Upper lobe of left lung (tissue), 6 donors: ENCODE measurements around the gene TC2N. TPM values are rescaled to one million over a fixed set of nuclear protein-coding genes. Genes with fewer than 3 reads are reported as not detected.
A peak's percentile ranks its signal among the peaks of the same experiment; 100 is the strongest.

Experiments
- ATAC-seq, 2 donors: fragments of 200-7000 bp; cut with Tn5 transposase; one replicate each; pipeline ENCODE4 v1.9.1; 2022; ENCODE audit warnings: mild to moderate bottlenecking in 2 of 2, moderate library complexity in 2 of 2; ENCODE audit not compliant: low FRiP score in 2 of 2
- DNase-seq, 2 donors: peaks; one replicate each; pipeline ENCODE4 v3.0.0-alpha.2; 2019 to 2020
- H3K27ac ChIP-seq, 4 donors: fragments of 200-600 bp; sonication (generic); one replicate each; pipeline ENCODE4 v1.5.1; 2016 to 2019
- H3K27me3 ChIP-seq, 4 donors: fragments of 200-600 bp; sonication (generic); one replicate each; pipeline ENCODE4 v1.5.1; 2017 to 2019
- H3K36me3 ChIP-seq, 4 donors: fragments of 200-600 bp; sonication (generic); one replicate each; pipeline ENCODE4 v1.5.1; 2016 to 2019
- H3K4me1 ChIP-seq, 4 donors: fragments of 200-600 bp; sonication (generic); one replicate each; pipeline ENCODE4 v1.5.1; 2018 to 2019
- H3K4me3 ChIP-seq, 4 donors: fragments of 200-600 bp; sonication (generic); one replicate each; pipeline ENCODE4 v1.5.1; 2017 to 2019; ENCODE audit warnings: mild to moderate bottlenecking in 2 of 4, moderate library complexity in 1 of 4
- H3K9me3 ChIP-seq, 4 donors: fragments of 200-600 bp; sonication (generic); one replicate each; pipeline ENCODE4 v1.5.1; 2018 to 2019
- EP300 ChIP-seq, 4 donors: sonication (generic); formaldehyde crosslinking; IDR thresholded peaks; one replicate each; pipeline ENCODE4 v1.5.1; 2017; ENCODE audit warnings: antibody characterized with exemption in 4 of 4, control low read depth in 2 of 4
- POLR2A ChIP-seq, 4 donors: fragments of 450-650 bp; IDR thresholded peaks; one replicate each; pipeline ENCODE4 v1.5.1; 2016 to 2017; ENCODE audit warnings: antibody characterized with exemption in 4 of 4, mild to moderate bottlenecking in 2 of 4
- POLR2AphosphoS5 ChIP-seq, 2 donors: sonication (generic); formaldehyde crosslinking; IDR thresholded peaks; one replicate each; pipeline ENCODE4 v1.5.1; 2017; ENCODE audit warnings: antibody characterized with exemption in 2 of 2
- WGBS, 2 donors: methylation state at CpG; one replicate each; pipeline ENCODE4 v1.1.5; 2017 to 2018; 5-methylcytosine and 5-hydroxymethylcytosine counted together
- total RNA-seq, 6 donors: library from RNA; depleted of rRNA in 4 of 6; stranded (reverse); fragments of >200 nt in 4 of 6; gene quantifications; one replicate each; pipeline versions ENCODE4 v1.1.0 to v1.2.1, GENCODE V29; 2016 to 2021
- TF ChIP-seq, protein P1 (sequence below), 6 experiments: fragments of 450-650 bp in 4 of 6; fragments of 200-600 bp in 2 of 6; sonication (generic) in 2 of 6; IDR thresholded peaks; one replicate each; pipeline ENCODE4 v1.5.1; 2016 to 2019; ENCODE audit warnings: antibody characterized with exemption in 6 of 6
- donor health status: DM: no; HTN: no; CAD: no; lungs with moderate emphysema.
- donor health status: DM: no; HTN: yes; CAD: no; lungs with severe emphysema.

Gene TC2N
- total RNA-seq, 6 donors from 2014 or later: 21.0 to 121 (median 49.6) TPM

DNA sequence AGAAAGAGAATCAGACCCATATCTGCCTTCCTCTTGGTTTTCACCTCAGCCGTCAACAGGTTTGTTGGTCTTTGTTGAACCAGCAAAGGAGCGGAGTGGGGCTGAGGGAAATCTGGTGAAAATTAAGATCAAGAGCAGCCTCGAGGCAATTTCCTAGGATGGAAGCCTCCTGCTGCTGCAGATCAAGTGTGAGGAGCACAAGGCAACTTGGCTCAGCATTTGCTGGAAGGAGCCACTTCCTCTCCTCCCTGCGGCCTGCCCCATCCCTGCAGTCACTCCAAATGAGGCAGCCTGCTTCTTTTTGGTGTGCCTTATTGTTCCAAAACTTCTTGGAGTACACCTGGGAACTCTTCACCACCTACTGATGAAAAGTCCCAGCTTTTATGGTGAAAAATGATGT, 4.9 kb downstream of the TC2N start:
- TF ChIP-seq EP300 (IDR thresholded peaks at IDR 0.05): no peak
- TF ChIP-seq POLR2A (IDR thresholded peaks at IDR 0.05): no peak
- TF ChIP-seq, protein P1, sequence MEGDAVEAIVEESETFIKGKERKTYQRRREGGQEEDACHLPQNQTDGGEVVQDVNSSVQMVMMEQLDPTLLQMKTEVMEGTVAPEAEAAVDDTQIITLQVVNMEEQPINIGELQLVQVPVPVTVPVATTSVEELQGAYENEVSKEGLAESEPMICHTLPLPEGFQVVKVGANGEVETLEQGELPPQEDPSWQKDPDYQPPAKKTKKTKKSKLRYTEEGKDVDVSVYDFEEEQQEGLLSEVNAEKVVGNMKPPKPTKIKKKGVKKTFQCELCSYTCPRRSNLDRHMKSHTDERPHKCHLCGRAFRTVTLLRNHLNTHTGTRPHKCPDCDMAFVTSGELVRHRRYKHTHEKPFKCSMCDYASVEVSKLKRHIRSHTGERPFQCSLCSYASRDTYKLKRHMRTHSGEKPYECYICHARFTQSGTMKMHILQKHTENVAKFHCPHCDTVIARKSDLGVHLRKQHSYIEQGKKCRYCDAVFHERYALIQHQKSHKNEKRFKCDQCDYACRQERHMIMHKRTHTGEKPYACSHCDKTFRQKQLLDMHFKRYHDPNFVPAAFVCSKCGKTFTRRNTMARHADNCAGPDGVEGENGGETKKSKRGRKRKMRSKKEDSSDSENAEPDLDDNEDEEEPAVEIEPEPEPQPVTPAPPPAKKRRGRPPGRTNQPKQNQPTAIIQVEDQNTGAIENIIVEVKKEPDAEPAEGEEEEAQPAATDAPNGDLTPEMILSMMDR (IDR thresholded peaks at IDR 0.05): no peak
- TF ChIP-seq POLR2AphosphoS5 (IDR thresholded peaks at IDR 0.05): no peak
- DNase-seq: no peak
- peaks cover 0 to 23% (median 11%) of the 10 kb centered on the region in 4 donors for H3K4me1 ChIP-seq
- H3K36me3 ChIP-seq: no peaks in the 10 kb centered on the region
- ATAC-seq: no peak
- H3K9me3 ChIP-seq: no peaks in the 10 kb centered on the region
- no peak overlapping the region for H3K27ac ChIP-seq
- WGBS, 2 donors: 77 to 80% methylated on average over 4 of the region's 4 CpGs
- H3K4me3 ChIP-seq: no peak overlapping the region
- no peaks in the 10 kb centered on the region for H3K27me3 ChIP-seq

DNA sequence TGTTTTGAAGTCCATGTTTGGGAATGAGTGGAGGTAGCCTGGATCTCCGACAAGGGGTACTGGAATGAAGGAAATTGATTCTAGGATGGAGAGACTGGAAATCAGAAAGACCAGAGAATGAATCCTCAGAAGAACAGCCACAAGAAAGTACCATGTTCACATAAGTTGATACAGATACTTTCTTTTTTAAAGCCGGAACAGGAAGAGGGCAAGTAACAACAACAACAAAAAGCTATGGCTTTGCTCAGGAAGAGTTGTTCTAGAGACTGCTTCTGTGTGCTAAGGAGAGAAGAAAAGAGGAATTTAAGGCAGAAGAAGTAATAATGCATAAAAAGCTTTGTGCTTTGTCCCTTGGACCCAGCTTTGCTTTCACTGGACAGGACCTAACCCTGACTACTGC, 6.2 kb downstream of the TC2N start:
- peaks cover 0 to 12% (median 5%) of the 10 kb centered on the region in 4 donors for H3K4me1 ChIP-seq
- 71 to 77% methylated on average over 2 of the region's 2 CpGs for WGBS, 2 donors
- peak overlapping the region in 1 of 4 donors; percentile 17 for H3K27ac ChIP-seq
- H3K36me3 ChIP-seq: no peaks in the 10 kb centered on the region
- TF ChIP-seq, protein P1 (IDR thresholded peaks at IDR 0.05): no peak
- TF ChIP-seq POLR2AphosphoS5 (IDR thresholded peaks at IDR 0.05) (no peak), POLR2A (IDR thresholded peaks at IDR 0.05) (no peak), EP300 (IDR thresholded peaks at IDR 0.05) (no peak)
- no peaks in the 10 kb centered on the region for H3K9me3 ChIP-seq
- no peak overlapping the region for H3K4me3 ChIP-seq
- ATAC-seq (no peak), DNase-seq (no peak)
- H3K27me3 ChIP-seq: no peaks in the 10 kb centered on the region

DNA sequence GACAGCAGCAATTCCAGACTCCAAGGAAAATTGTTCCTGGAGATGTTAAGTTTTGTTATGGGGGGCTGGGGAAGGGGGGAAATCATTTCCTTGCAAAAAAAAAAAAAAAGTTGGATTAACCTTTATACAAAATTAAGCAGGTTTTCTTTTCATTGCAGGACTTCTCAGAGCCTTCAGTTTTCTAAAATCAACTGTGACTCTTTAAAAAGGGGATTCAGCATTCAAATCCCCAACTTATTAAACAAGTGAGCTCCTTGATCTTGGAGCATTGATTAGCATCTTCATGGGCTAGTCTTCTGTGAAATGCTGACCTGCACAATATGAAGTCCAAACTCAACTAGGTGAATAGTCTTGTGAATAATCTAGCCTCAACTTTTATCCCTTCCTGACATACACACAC, 7.1 kb downstream of the TC2N start:
- H3K27me3 ChIP-seq: no peaks in the 10 kb centered on the region
- H3K27ac ChIP-seq: no peak overlapping the region
- peaks cover 0 to 8% (median 4%) of the 10 kb centered on the region in 4 donors for H3K4me1 ChIP-seq
- H3K9me3 ChIP-seq: no peaks in the 10 kb centered on the region
- no peak overlapping the region for H3K4me3 ChIP-seq
- DNase-seq: no peak
- no peak for ATAC-seq
- TF ChIP-seq POLR2AphosphoS5 (IDR thresholded peaks at IDR 0.05) (no peak), EP300 (IDR thresholded peaks at IDR 0.05) (no peak), POLR2A (IDR thresholded peaks at IDR 0.05) (no peak)
- TF ChIP-seq, protein P1 (IDR thresholded peaks at IDR 0.05): no peak
- H3K36me3 ChIP-seq: no peaks in the 10 kb centered on the region

DNA sequence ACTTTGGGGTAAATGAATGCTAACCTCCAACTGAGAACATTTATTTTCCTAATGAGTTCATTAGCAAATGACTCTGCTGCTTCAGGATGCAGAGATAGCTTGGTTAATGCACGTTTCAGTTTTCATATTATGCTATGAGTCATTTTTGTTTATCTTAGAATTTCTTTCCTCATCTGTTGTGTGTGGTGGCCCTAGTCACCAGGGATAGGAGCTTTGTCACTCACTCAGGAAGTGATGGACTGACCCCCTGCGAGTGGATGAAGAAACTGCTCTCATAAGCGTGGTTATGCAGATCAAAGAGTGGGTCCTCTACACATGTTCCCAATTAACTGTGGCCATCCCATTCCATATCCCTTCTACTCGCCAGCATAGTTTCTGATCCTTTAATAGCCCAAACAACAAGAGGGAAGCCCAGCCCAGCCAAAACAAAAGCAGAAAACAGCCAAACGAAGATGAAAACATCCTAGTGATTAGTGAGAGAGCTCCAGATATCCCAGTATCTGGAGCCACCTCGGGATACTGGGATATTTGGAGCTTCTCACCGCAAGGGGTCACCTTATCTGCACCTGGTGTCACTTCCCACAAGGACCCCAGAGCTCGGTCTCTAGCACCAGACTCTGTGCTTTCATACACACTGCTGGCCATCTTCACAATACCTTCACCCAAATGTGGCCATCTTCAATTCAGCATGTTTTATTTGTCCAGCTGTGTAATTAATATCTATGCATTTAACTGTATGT, 8.6 kb downstream of the TC2N start:
- 25 to 38% methylated on average over 7 to 8 of the region's 8 CpGs for WGBS, 2 donors
- TF ChIP-seq, protein P1 (IDR thresholded peaks at IDR 0.05): no peak
- TF ChIP-seq POLR2A (IDR thresholded peaks at IDR 0.05): no peak
- H3K27me3 ChIP-seq: no peaks in the 10 kb centered on the region
- no peak for DNase-seq
- peaks cover 0 to 16% (median 4%) of the 10 kb centered on the region in 4 donors for H3K4me1 ChIP-seq
- no peak overlapping the region for H3K27ac ChIP-seq
- H3K9me3 ChIP-seq: no peaks in the 10 kb centered on the region
- H3K36me3 ChIP-seq: no peaks in the 10 kb centered on the region
- ATAC-seq: peak; percentile 49 to 58
- H3K4me3 ChIP-seq: no peak overlapping the region

DNA sequence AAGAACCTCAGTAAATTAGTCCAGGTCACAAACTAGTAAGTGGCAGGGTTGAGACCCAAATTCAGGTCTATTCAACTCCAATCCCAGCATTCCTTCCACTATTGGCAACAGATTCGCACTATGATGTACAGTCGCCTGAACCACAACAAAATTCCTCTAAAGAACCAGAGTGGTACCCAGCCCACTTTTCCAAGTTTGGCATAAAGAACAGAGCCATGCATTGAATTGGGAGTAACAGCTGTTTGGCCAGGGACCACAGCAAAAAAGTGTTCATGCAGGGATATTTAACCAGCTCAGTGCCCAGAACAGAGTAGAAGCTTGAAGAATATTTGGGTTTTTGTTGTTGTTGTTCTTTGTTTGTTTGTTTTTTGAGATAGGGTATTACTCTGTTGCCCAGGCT, 9.7 kb downstream of the TC2N start:
- Histone ChIP-seq H3K4me1 (peaks cover 0 to 17% (median 4%) of the 10 kb centered on the region in 4 donors), H3K36me3 (no peaks in the 10 kb centered on the region), H3K4me3 (no peak overlapping the region), H3K27ac (no peak overlapping the region), H3K9me3 (no peaks in the 10 kb centered on the region), H3K27me3 (no peaks in the 10 kb centered on the region)
- ATAC-seq: no peak
- no peak for DNase-seq
- WGBS, 2 donors: 95 to 96% methylated on average over 2 of the region's 2 CpGs
- no peak for TF ChIP-seq EP300 (IDR thresholded peaks at IDR 0.05)
- TF ChIP-seq, protein P1 (IDR thresholded peaks at IDR 0.05): no peak
- TF ChIP-seq POLR2AphosphoS5 (IDR thresholded peaks at IDR 0.05): no peak
